OCI-LY1 (cell line): ENCODE data around the gene USP3.

ENCODE experiments used
- H2AFZ ChIP-seq: fragments of 200-600 bp; sonication (generic), shearing (Covaris generic); 2 replicates; pipeline ENCODE4 v1.6.0; 2014; ENCODE audit warnings: antibody characterized with exemption, mild to moderate bottlenecking, low read length
- H3F3A ChIP-seq: fragments of 200-600 bp; sonication (generic), shearing (Covaris generic); 2 replicates; pipeline ENCODE4 v1.6.0; 2014; ENCODE audit warnings: mild to moderate bottlenecking, antibody characterized with exemption, low read length, moderate library complexity; ENCODE audit not compliant: insufficient read depth
- H3K27ac ChIP-seq: fragments of 200-600 bp; sonication (generic); 2 replicates; pipeline ENCODE4 v1.5.1; 2014; ENCODE audit warnings: low read length, mixed run types, mild to moderate bottlenecking, low read depth; ENCODE audit not compliant: poor library complexity, severe bottlenecking
- H3K27me3 ChIP-seq: fragments of 200-600 bp; sonication (generic); 2 replicates; pipeline ENCODE4 v1.6.0; 2014; ENCODE audit warnings: antibody characterized with exemption, mild to moderate bottlenecking, low read length, moderate library complexity; ENCODE audit not compliant: insufficient read depth
- H3K36me3 ChIP-seq: fragments of 200-600 bp; sonication (generic); 2 replicates; pipeline ENCODE4 v1.6.1; 2014; ENCODE audit warnings: mild to moderate bottlenecking, antibody characterized with exemption, low read length, moderate library complexity, mixed read lengths; ENCODE audit not compliant: insufficient read depth
- H3K4me1 ChIP-seq: fragments of 200-600 bp; sonication (generic); 2 replicates; pipeline ENCODE4 v1.5.1; 2014; ENCODE audit warnings: mild to moderate bottlenecking, low read length, moderate library complexity; ENCODE audit not compliant: insufficient read depth, severe bottlenecking
- H3K4me2 ChIP-seq: fragments of 200-600 bp; sonication (generic), shearing (Covaris generic); 2 replicates; pipeline ENCODE4 v1.6.1; 2014; ENCODE audit warnings: low read length
- H3K4me3 ChIP-seq: fragments of 200-600 bp; sonication (generic); 2 replicates; pipeline ENCODE4 v1.5.1; 2014; ENCODE audit warnings: low read length, low read depth, mild to moderate bottlenecking, mixed read lengths; ENCODE audit not compliant: poor library complexity, severe bottlenecking
- H3K79me2 ChIP-seq: fragments of 200-600 bp; shearing (Covaris generic); 2 replicates; pipeline ENCODE4 v1.6.1; 2016; ENCODE audit warnings: mixed run types, low read length, mixed read lengths; ENCODE audit not compliant: insufficient read depth
- H3K9ac ChIP-seq: fragments of 200-600 bp; sonication (generic), shearing (Covaris generic); 2 replicates; pipeline ENCODE4 v1.6.1; 2014; ENCODE audit warnings: mild to moderate bottlenecking, low read length, mixed read lengths
- H3K9me2 ChIP-seq: fragments of 200-600 bp; sonication (generic), shearing (Covaris generic); 2 replicates; pipeline ENCODE4 v1.6.1; 2014; ENCODE audit warnings: low read depth, mild to moderate bottlenecking, low read length, mixed read lengths
- H3K9me3 ChIP-seq: fragments of 200-600 bp; shearing (Covaris generic); 2 replicates; pipeline ENCODE4 v1.6.1; 2014; ENCODE audit warnings: low read length, mixed read lengths
- H4K20me1 ChIP-seq: fragments of 200-600 bp; sonication (generic), shearing (Covaris generic); 2 replicates; pipeline ENCODE4 v1.6.0; 2016; ENCODE audit warnings: mild to moderate bottlenecking, low read length; ENCODE audit not compliant: insufficient read depth
- CTCF ChIP-seq: fragments of 200-600 bp; sonication (generic), shearing (Covaris generic); IDR thresholded peaks from 2 replicates; pipeline ENCODE4 v1.5.1; 2017; ENCODE audit warnings: mild to moderate bottlenecking, antibody characterized with exemption, low read length, moderate library complexity, mixed read lengths
- EZH2 ChIP-seq: fragments of 200-600 bp; sonication (generic), shearing (Covaris generic); IDR thresholded peaks from 2 replicates; pipeline ENCODE4 v1.8.0; 2017; ENCODE audit warnings: borderline replicate concordance, mixed run types, mild to moderate bottlenecking, antibody characterized with exemption, low read length, moderate library complexity, mixed read lengths

Gene USP3

GRCh38 chr15:63573533-63573932, 69.1 kb downstream of the USP3 start:
- H3F3A ChIP-seq: no peaks in the 10 kb centered on the region
- H3K36me3 ChIP-seq: peaks cover 69% of the 10 kb centered on the region

GRCh38 chr15:63575312-63575711, 70.9 kb downstream of the USP3 start:
- Histone ChIP-seq H3K9me2 (no peaks in the 10 kb centered on the region), H3K9me3 (no peaks in the 10 kb centered on the region), H3K36me3 (peaks cover 63% of the 10 kb centered on the region), H3F3A (0 out of 2 replicates have a peak, but pooled peaks cover 2% of the 10 kb centered on the region), H3K4me3 (no peak overlapping the region), H2AFZ (no peak overlapping the region), H3K9ac (no peak overlapping the region), H3K4me2 (no peak overlapping the region), H4K20me1 (no peaks in the 10 kb centered on the region), H3K79me2 (no peaks in the 10 kb centered on the region), H3K27ac (no peak overlapping the region), H3K27me3 (no peaks in the 10 kb centered on the region), H3K4me1 (no peaks in the 10 kb centered on the region)
- TF ChIP-seq CTCF: no peak
- TF ChIP-seq EZH2: no peak

More at GRCh38 chr15:63573533-63573932, 69.1 kb downstream of the USP3 start:
- Histone ChIP-seq H3K4me3 (no peak overlapping the region), H3K9me2 (no peaks in the 10 kb centered on the region), H3K4me2 (no peak overlapping the region), H4K20me1 (no peaks in the 10 kb centered on the region), H3K9ac (no peak overlapping the region), H3K9me3 (no peaks in the 10 kb centered on the region), H3K27ac (no peak overlapping the region), H3K27me3 (no peaks in the 10 kb centered on the region), H3K79me2 (no peaks in the 10 kb centered on the region), H3K4me1 (no peaks in the 10 kb centered on the region), H2AFZ (no peak overlapping the region)
- TF ChIP-seq CTCF (no peak), EZH2 (no peak)

- Histone ChIP-seq H2AFZ (no peak overlapping the region), H3F3A (0 out of 2 replicates have a peak, but pooled peaks cover 3% of the 10 kb centered on the region)
Measured at GRCh38 chr15:63576441-63576840, 72.0 kb downstream of the USP3 start.

More at GRCh38 chr15:63576441-63576840, 72.0 kb downstream of the USP3 start:
- TF ChIP-seq CTCF: no peak
- TF ChIP-seq EZH2: no peak
- H3K4me3 ChIP-seq: no peak overlapping the region
- H3K9ac ChIP-seq: no peak overlapping the region
- no peaks in the 10 kb centered on the region for H3K9me3 ChIP-seq
- no peak overlapping the region for H3K27ac ChIP-seq
- no peak overlapping the region for H3K4me2 ChIP-seq
- no peaks in the 10 kb centered on the region for H3K27me3 ChIP-seq
- H3K36me3 ChIP-seq: peaks cover 58% of the 10 kb centered on the region; the same call in 1 of the 2 replicates
- H3K79me2 ChIP-seq: no peaks in the 10 kb centered on the region
- H3K9me2 ChIP-seq: no peaks in the 10 kb centered on the region
- peaks cover 5% of the 10 kb centered on the region for H3K4me1 ChIP-seq
- H4K20me1 ChIP-seq: no peaks in the 10 kb centered on the region
